HG02870 (cell line): ENCODE measurements around the gene GAK.
"Not testable (repeated sequence)": the region's sequence is repeated elsewhere in the genome, so short reads cannot be mapped to it uniquely, and the experiment has no call there.

Source experiments
- ATAC-seq: cut with Tn5 transposase; IDR thresholded peaks from one replicate; pipeline ENCODE4 v1.9.1; 2021; ENCODE audit warnings: mild to moderate bottlenecking, moderate library complexity; ENCODE audit not compliant: unreplicated experiment

GAK gene

DNA sequence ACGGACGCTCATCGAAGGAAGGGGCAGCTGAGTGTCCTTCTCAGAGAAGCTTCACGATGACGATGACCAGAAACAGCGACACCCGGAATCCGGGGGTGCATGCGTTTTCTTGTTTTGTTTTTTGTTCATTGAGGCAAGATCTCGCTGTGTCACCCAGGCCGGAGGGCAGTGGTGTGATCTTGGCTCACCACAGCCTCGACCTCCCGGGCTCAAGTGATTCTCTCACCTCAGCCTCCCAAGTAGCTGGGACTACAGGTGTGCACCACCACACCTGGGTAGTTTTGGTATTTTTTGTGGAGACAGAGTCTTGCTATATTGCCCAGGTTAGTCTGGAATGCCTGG, 21.4 kb upstream of the GAK start:
- ATAC-seq = no peak

DNA sequence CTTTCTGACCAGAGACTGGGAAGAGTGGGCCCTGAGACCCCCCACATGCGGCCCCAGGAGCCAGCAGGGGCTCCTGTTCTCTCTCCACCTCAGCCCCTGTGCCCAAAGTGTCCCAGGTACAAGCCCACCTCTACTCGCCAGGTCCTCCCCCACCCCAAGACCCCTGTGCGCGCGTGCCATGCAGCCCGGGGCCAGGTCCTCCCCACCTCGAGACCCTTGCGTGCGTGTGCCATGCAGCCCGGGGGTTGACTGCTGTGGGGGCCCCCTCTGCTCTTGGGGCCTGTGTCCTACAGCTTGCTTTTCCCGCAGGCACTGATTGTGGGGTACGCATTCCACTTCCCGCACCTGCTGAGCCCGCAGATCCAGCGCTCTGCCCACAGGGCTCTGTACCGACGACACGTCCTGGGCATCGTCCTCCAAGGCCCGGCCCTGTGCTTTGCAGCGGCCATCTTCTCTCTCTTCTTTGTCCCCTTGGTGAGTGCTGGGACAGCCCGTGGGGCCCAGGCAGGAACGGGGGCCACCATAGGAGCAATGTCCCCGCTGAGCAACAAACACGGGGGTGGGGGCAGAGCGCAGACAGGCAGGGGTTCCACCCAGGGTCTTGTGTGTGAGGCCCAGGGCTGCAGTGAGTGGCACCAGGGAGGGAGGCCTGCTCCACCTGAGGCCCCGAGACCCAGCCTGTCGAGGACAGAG, 20.9 kb upstream of the GAK start:
- ATAC-seq = no peak

DNA sequence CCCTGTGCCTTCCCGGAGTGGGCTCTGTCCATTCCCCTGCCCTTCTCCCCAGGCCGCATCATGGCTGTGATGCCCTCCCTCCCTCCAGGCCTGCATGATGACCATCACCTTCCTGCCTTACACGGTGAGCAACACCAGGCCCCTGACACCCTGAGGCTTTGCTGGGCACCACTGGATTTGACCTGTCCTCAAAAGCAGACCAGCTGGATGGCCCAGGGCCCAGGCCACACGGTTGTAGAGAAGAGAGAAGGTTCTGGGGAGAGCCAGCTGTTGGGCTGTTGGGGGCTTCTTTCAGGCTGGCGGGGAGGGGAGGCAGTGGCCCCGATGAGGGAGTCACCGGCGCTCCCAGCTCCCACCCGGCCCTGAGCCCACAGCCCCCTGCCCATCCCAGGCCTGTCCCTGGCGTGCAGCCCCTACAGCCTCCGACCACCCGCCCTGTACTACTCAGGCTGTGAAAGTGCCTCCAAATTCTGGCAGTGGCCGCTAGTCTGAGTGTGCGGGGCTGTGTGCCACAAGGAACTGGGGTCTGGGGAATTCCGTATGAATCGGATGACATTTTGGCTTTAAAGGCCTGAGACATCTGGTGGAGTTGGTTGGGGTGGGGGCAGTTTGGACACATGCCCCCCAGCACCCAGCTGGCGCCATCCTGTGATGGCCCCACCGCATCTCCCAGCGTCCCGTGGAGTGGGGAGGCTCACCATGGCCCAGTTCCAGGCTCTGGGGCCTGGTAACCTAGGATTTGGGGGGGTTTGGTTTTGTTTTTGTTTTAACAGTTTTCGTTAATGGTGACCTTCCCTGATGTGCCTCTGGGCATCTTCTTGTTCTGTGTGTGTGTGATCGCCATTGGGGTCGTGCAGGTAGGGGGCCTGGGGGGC, 19.7 kb upstream of the GAK start:
- no peak for ATAC-seq

- no peak for ATAC-seq
Observed at GRCh38 chr4:951186-951585, 19.1 kb upstream of the GAK start.

GRCh38 chr4:950136-951020, 18.3 kb upstream of the GAK start:
- no peak for ATAC-seq

DNA sequence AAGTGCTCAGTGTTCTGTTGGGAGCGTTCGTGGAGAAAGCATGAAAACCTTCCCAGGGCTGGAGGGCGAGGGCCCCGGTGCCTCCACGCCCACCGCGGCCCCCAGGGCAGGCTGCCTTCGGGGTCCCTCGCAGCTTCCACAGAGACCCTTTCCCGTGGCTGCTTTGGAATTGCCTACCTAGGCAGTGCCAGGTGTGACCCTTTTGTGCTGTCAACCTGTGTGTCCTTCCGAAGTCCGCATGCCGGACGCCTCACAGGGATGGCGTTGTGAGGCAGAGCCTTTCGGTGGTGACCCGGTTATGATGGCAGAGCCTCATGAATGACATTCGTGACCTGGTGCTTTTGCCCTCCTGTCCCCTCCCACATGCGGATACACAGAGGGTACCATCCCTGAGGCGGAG, 17.5 kb upstream of the GAK start:
- no peak for ATAC-seq

DNA sequence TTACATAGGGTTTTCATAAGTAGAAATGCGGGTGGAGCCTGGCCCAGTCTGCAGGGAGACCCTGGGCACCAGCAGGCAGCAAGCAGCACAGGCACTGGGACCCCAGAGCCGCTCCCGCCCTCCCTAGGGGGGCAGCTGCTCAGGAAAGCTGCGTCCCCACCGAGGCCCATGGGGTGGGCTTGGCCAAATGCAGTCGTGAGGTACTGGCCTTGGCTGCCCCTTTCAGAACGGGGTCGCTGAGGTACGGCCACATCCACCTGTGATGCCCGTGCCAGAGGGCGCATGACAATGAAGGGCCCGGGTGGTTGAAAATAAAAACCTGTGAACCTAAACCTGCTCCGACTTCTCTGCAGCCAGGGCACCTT, 16.8 kb upstream of the GAK start:
- ATAC-seq = no peak

DNA sequence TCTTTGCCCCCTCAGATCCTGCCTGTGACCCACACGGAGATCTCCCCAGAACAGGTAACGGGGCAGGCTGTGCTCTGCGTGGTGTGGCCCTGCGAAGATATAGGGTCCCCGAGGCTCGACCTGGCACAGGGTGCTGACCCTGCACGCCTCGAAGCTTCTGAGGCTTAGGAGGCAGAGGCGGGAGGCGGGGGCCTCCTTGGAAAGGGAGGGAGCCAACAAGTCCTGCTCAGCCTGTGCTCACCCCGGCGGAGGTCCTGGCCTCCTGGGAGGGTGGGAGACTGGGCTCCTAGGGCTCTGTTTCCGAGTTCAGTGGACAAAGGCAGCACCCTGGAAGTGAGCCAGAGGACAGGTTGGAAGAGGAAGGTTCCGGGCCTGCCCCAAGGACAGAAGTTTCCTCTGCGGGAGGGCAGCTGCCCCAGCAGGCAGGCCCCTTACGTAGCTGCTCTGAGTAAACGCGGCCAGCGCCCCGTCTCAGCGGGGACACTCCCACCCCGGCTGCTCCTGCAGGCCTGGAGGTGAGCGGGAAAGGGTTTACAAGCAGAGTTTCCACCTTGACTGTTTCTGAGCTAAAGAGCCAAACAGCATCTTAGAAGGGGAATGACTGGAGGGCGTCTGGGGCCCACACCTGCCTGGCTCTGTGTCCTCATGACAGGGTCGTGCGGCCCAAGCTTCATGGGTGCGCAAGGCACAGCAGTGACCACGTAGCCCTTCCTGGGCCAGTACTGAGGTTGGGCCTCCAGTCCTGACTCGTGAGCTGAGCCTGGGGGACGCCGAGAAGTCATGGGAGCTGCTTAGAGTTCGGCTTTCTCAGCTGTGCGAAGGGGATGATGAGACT, 16.2 kb upstream of the GAK start:
- no peak for ATAC-seq

GRCh38 chr4:947491-947971, 15.4 kb upstream of the GAK start:
- no peak for ATAC-seq

- ATAC-seq = no peak
Observed at GRCh38 chr4:946517-947471, 14.7 kb upstream of the GAK start.

DNA sequence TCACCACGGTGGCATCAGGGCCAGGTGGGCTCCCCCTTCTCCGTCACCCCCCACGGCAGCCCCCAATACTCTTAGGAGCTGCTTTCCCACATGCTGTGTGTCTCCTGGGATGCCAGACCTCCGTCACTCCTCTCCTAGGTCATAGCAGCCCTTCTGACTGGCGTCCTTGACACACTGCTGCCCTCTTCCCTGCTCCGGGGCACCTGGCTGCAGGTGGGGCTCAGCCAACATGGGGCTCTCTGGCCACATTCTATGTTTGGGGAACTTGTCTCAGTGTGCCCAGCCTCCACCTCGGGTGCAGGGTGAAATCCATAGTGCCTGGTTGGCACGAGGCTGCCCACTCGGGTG, 14.0 kb upstream of the GAK start:
- no peak for ATAC-seq

DNA sequence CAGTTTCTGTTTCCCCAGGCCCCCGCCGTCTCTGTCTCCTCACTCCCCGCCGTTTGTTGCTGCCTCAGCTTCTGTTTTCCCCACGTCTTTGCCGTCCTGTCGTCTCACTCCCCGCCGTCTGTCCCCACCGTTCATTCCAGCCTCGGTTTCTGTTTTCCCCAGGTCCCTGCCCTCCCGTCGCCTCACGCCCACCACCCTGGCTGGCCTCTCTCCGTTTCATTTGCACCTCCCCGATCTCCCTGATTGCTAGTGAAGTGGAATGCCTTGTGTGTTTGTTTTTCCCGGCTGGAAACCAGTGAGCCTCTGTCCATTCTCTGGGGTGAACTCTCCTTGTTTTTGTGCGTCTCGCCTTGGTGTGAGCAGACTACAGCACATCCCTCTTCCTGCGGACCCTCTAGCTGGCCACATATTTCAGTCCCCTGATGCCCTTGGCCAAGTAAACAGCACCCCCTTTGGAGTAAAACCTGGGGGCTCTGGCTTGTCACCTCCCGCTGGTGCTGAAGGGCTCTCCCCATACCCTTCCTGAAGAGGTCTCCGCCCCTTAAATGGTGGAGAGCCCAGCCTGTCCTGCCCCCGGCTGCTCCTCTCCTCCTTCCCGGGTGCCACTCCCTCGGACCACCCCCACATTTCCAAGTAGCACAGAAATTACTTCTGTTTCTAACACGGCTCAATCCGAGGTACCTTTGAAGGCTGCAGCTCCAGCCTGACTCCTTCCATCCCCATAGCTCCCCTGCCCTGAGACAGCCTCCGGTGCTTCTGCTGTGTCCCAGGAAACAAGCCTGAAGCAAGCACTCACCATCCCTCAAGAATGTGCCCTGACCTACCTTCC, 13.4 kb upstream of the GAK start:
- no peak for ATAC-seq

DNA sequence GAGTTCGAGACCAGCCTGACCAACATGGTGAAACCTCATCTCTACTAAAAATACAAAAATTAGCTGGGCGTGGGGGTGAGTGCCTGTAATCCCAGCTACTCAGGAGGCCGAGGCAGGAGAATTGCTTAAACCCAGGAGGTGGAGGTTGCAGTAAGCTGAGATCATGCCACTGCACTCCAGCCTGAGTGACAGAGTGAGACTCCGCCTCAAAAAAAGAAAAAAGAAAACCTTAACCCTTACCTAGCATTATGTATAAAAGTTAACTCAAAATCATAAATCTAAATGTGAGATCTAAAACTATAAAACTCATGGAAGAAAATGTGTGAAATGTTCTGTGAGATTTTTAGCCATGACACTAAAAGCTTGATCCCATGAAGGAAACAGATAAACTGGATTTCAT, 7.4 kb upstream of the GAK start:
- ATAC-seq = not testable (repeated sequence)

GRCh38 chr4:932713-933070, 576 bp upstream of the GAK start:
- no peak for ATAC-seq

GRCh38 chr4:931194-931959, 739 bp downstream of the GAK start:
- ATAC-seq = no peak

DNA sequence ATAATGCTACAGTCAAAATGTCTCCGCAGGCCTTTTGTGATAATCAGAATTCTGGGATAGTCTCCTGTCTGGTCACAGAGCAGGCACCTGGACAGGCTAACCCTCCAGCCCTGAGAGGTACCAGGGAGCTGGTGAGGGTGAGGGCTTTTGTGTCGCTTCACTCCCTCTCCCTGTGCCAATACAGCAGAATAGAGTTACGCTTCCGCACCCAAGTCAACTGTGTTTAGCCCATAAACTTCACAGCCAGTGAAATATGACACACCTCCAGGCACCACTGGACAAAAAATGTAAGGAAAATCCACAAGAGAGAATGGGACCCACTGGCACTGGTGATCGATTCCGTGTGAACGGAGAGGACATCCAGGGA, 1.3 kb downstream of the GAK start:
- ATAC-seq = no peak

DNA sequence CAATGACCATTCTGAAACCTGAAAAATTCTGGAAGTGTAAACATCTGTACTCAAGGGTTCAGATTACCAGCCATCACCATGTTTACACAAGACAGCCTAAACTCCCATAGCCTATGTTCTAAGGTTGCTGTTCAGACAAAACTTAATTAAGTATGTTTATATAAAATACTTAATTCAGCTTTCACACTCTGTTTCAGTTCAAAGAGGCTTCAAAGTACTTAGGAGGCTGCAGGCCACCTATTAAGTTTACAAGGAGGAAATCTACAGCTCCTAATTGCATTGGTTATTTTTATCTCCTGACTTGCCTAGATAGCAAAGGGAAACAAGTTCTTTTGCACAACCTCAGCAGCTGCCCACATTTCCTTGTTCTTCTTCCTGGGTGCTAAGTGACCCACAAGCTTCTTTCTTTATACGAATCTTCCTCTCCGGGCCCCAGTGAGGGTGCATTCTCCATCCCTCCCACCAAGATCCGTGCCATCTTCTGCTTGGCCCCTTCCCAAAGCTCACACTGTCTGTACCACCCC, 2.0 kb downstream of the GAK start:
- ATAC-seq = no peak
